Neural crest cell (in vitro differentiated cells): ENCODE data around the gene ADAMTS13. TPM values are rescaled to one million over a fixed set of nuclear protein-coding genes. Genes with fewer than 3 reads are reported as not detected.

ENCODE experiments used
- DNase-seq: peaks from one replicate; pipeline ENCODE4 v3.0.0; 2021; ENCODE audit warnings: low read depth, mixed read lengths, low spot score
- H3K27ac Mint-ChIP-seq: one replicate; pipeline ENCODE4 v1.8.0; 2021; ENCODE audit warnings: mild to moderate bottlenecking, mixed read lengths; ENCODE audit not compliant: unreplicated experiment
- H3K27me3 Mint-ChIP-seq: 2 replicates; pipeline ENCODE4 v1.8.0; 2021; ENCODE audit warnings: low read depth, mild to moderate bottlenecking, mixed read lengths
- H3K36me3 Mint-ChIP-seq: 2 replicates; pipeline ENCODE4 v1.8.0; 2021; ENCODE audit warnings: low read depth, mild to moderate bottlenecking, mixed read lengths
- H3K4me1 Mint-ChIP-seq: 2 replicates; pipeline ENCODE4 v1.8.0; 2021; ENCODE audit warnings: mixed read lengths
- H3K4me3 Mint-ChIP-seq: one replicate; pipeline ENCODE4 v1.8.0; 2021; ENCODE audit warnings: mild to moderate bottlenecking, mixed read lengths
- H3K9me3 Mint-ChIP-seq: 2 replicates; pipeline ENCODE4 v1.8.0; 2021; ENCODE audit warnings: mixed read lengths
- total RNA-seq: library from RNA; stranded (reverse); gene quantifications from 2 replicates; pipeline ENCODE4 v1.2.1, GENCODE V29; 2021
- TF ChIP-seq, protein P1 (sequence below): fragments of 200-600 bp; sonication (generic); conservative IDR thresholded peaks from 2 replicates; pipeline ENCODE4 v1.5.0; 2021; ENCODE audit warnings: antibody characterized with exemption, mild to moderate bottlenecking

Gene ADAMTS13
- total RNA-seq, 1 donor from 2014 or later = 6.0 TPM

DNA sequence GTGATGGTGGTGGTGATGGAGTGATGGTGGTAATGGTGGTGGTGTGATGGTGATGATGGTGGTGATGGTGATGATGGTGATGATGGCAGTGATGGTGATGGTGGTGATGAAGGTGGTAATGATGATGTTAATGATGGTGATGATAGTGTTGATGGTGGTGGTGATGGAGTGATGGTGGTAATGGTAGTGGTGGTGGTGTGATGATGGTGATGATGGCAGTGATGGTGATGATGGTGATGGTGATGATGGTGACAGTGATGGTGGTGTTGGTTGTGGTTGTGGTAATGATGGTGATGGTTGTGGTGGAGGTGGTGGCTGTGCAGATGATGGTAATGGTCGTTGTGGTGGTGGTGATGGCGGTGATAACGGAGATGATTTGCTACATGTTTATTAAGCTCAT, 38.7 kb upstream of the ADAMTS13 start:
- H3K36me3 Mint-ChIP-seq = no peaks in the 10 kb centered on the region
- no peak overlapping the region for H3K27ac Mint-ChIP-seq
- peaks cover 11% of the 10 kb centered on the region for H3K4me1 Mint-ChIP-seq
- no peak overlapping the region for H3K4me3 Mint-ChIP-seq
- no peak for DNase-seq
- TF ChIP-seq, protein P1, sequence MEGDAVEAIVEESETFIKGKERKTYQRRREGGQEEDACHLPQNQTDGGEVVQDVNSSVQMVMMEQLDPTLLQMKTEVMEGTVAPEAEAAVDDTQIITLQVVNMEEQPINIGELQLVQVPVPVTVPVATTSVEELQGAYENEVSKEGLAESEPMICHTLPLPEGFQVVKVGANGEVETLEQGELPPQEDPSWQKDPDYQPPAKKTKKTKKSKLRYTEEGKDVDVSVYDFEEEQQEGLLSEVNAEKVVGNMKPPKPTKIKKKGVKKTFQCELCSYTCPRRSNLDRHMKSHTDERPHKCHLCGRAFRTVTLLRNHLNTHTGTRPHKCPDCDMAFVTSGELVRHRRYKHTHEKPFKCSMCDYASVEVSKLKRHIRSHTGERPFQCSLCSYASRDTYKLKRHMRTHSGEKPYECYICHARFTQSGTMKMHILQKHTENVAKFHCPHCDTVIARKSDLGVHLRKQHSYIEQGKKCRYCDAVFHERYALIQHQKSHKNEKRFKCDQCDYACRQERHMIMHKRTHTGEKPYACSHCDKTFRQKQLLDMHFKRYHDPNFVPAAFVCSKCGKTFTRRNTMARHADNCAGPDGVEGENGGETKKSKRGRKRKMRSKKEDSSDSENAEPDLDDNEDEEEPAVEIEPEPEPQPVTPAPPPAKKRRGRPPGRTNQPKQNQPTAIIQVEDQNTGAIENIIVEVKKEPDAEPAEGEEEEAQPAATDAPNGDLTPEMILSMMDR = no peak
- H3K9me3 Mint-ChIP-seq = no peaks in the 10 kb centered on the region
- H3K27me3 Mint-ChIP-seq = no peaks in the 10 kb centered on the region

- Mint-ChIP-seq H3K27ac (no peak overlapping the region), H3K36me3 (no peaks in the 10 kb centered on the region), H3K4me3 (no peak overlapping the region), H3K9me3 (no peaks in the 10 kb centered on the region), H3K27me3 (no peaks in the 10 kb centered on the region), H3K4me1 (no peaks in the 10 kb centered on the region)
- TF ChIP-seq, protein P1 = no peak
- no peak for DNase-seq
Observed at GRCh38 chr9:133384736-133385321, 37.3 kb upstream of the ADAMTS13 start.

DNA sequence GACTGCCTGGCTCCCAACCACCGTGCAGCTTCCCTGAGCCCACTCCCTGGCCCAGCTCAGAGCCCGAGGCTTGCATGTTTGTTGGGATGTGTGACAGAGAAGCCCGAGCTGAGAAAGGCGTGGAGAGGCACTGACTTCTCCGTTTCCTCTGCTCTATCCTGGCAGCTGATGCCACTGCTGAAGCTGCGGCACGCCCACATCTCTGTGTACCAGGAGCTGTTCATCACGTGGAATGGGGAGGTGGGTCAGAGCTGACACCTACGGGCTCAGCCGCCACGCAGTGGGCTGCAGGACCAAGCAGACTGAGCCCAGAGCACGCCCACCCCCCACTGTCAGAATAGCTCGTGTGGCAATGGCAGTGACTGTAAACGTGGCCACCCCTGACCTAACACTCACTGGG, 36.7 kb upstream of the ADAMTS13 start:
- DNase-seq = no peak
- H3K4me1 Mint-ChIP-seq = no peaks in the 10 kb centered on the region
- H3K9me3 Mint-ChIP-seq = no peaks in the 10 kb centered on the region
- H3K36me3 Mint-ChIP-seq = no peaks in the 10 kb centered on the region
- no peak overlapping the region for H3K27ac Mint-ChIP-seq
- TF ChIP-seq, protein P1 = no peak
- H3K4me3 Mint-ChIP-seq = no peak overlapping the region
- no peaks in the 10 kb centered on the region for H3K27me3 Mint-ChIP-seq

DNA sequence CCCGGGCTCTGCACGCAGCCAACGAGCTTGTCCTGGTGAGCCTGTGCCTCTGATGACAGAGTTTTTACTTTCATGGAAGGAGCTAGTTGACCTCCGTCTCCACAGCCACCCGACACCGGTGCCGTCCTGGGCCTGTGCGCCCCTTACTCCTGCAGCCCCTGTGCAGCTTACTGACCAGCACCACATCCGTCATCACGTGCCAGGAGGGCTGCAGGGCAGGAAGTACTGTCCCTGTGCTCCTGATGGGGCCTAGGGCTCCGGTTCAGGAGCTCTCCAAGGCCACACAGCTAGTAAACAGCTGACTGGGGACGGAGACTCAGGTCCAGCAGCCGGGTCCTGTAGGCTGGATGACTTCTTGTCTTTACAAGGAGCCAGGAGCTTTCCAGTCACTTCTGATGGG, 35.8 kb upstream of the ADAMTS13 start:
- TF ChIP-seq, protein P1 = no peak
- Mint-ChIP-seq H3K4me3 (no peak overlapping the region), H3K9me3 (no peaks in the 10 kb centered on the region), H3K27ac (no peak overlapping the region), H3K4me1 (no peaks in the 10 kb centered on the region), H3K27me3 (no peaks in the 10 kb centered on the region), H3K36me3 (no peaks in the 10 kb centered on the region)
- no peak for DNase-seq

GRCh38 chr9:133387680-133388079, 34.5 kb upstream of the ADAMTS13 start:
- Mint-ChIP-seq H3K36me3 (no peaks in the 10 kb centered on the region), H3K27me3 (no peaks in the 10 kb centered on the region), H3K27ac (no peak overlapping the region), H3K4me1 (no peaks in the 10 kb centered on the region), H3K4me3 (no peak overlapping the region), H3K9me3 (no peaks in the 10 kb centered on the region)
- TF ChIP-seq, protein P1 = no peak
- DNase-seq = no peak
